LHCN-M2 (cell line): ENCODE results near the gene MLPH. TPM values are rescaled to one million over a fixed set of nuclear protein-coding genes. Genes with fewer than 3 reads are reported as not detected.
A peak's percentile ranks its signal among the peaks of the same experiment; 100 is the strongest.
"Not testable (repeated sequence)": the region's sequence is repeated elsewhere in the genome, so short reads cannot be mapped to it uniquely, and the experiment has no call there.

Experiments used
- DNase-seq: peaks from one replicate; pipeline ENCODE4 v3.0.0-alpha.2; 2012; ENCODE audit warnings: low read depth
- total RNA-seq: library from RNA; depleted of rRNA; stranded (reverse); fragments of >200 nt; gene quantifications from 2 replicates; pipeline ENCODE4 v1.2.3, GENCODE V29; 2014

Gene MLPH
- total RNA-seq, 1 experiment from 2014 or later = 145 TPM

DNA sequence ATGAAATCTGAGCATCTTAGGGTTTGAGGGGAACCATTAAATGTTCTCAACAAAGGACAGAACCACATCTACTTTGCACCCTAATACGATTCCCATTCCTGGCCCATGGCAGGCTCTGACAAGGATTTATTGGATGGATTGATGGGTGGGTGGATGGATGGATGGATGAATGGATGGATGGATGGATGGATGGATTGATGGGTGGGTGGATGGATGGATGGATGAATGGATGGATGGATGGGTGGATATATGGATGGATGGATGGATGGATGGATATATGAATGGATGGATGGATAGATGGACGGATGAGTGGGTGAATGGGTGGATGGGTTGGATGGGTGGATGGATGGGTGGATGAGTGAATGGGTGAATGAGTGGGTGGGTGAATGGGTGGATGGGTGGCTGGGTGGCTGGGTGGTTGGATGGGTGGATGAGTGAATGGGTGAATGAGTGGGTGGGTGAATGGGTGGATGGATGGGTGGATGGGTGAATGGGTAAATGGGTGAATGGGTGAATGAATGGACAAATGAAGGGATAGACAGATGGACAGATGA, 29.6 kb upstream of the MLPH start:
- DNase-seq = no peak

DNA sequence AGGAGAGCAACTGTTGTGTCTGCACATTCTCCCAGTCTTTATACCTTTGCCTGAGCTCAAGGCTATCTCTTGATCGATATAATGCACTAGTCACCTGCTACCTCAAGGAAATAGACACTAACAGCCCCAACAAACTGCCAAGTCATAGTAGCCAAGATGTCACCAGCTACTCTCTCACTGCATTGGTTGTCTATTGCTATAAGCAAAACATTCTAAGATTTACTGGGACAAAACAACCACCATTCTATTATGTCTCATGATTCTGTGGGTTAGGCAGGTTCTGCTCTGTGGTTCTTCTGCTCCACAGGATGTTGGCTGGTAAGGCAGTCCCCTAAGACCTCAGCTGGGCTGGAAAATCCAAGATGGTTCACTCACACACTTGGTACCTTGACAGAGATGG, 28.5 kb upstream of the MLPH start:
- DNase-seq = no peak

DNA sequence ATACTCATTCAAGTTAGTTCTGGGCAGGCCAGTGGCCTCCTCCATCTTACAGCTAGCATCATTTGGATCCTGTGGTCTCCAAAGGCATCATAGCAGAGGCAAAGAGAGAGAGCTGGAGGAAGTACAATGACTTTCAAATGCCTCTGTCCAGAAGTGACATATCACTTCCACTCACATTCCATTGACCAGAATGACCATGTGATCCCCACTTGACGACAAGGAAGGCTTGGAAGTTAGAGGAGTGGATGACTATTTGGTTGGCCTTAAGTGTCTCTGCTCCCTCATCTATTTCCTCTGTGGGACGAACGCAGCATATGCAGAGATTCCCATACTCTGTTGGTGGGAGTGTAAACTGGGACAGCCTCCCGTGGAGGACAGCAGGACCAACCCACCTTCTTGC, 27.8 kb upstream of the MLPH start:
- DNase-seq = no peak

DNA sequence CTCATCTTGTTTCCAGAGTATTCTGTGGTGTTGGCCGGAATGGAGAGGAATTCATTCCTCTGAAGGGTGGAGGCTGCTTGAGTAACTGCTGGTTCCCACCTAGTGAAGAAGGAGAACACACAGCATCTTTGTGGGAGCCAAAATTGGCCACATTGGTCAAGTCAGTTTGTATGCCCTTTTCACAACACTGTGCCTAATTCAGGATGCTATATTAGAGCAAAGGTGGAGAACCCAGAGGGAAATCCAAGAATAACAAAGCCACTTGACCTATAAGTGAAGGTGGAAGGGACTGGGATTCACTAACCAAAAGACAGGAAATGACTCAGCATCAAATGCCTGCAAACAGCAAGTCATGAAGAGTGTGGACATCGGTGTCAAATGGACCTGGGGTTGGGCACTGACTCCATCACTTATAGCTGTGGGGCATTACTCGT, 27.3 kb upstream of the MLPH start:
- DNase-seq = peak; percentile 77

DNA sequence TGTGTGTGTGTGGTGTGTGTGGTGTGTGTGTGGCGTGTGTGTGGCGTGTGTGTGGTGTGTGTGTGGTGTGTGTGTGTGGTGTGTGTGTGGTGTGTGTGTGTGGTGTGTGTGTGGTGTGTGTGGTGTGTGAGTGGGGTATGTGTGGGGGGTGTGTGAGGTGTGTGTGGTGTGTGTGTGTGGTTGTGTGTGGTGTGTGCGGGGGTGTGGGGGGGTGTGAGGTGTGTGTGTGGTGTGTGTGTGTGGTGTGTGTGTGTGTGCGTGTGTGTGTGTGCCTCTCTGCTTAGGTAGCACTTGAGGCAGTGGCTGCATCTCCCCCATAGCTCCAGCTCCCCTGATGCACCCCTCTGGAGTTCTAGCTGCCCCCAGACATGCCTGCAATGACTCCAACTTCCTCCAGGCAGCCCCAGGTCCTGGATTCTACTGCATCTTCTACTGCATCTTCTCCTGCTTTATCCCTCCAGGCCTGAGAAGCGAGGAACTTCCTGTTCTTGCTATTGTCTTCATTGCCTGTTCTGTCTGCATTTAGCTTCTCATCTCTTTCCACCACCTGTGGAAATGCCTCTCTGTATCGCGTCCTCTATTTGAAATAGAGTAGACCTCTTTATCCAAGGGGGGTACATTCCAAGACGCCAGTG, 22.2 kb upstream of the MLPH start:
- no peak for DNase-seq

DNA sequence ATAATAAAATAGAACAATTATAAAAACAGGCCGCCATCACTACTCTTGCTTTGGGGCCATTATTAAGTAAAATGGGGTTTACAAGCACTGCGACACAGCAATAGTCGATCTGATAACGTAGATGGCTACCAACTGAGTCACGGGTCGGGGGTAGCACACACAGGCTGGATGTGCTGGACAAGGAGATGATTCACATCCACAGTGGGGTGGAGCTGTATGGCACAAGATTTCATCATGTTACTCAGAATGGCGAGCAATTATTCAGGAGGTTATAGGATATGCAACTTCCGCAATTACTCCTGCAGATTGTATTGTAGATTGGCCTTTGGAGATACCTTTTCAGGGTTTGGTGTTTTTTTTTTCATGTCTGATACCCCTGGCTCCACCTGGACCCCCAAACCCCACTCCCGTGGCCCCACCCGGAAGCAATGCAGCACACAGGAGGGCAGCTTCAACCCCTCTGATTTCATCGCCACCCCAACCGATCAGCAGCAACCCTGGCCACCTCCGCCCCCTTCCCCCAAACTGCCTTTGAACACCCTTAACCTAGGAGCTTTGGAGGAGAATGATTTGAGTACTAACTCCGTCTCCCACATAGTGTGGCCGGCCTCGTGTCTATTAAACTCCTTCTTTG, 21.4 kb upstream of the MLPH start:
- no peak for DNase-seq

DNA sequence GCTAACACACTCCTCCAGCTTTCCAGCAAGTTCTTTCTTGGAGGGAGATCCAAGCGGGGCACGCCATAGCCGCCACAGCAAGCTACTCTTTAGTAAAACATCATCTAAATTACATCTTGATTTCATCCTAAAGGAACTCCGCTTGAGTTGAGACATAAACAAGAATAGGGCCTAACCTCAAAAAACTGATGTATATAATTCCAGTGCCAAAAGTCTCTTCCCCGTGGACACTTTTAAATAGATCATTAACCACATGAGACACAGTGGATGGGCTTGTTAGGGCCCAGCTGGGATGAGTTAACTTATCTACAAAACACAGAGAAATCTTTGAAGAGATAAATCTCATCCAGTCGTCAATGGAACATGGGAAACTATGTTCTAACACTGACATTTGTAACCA, 20.8 kb upstream of the MLPH start:
- no peak for DNase-seq

DNA sequence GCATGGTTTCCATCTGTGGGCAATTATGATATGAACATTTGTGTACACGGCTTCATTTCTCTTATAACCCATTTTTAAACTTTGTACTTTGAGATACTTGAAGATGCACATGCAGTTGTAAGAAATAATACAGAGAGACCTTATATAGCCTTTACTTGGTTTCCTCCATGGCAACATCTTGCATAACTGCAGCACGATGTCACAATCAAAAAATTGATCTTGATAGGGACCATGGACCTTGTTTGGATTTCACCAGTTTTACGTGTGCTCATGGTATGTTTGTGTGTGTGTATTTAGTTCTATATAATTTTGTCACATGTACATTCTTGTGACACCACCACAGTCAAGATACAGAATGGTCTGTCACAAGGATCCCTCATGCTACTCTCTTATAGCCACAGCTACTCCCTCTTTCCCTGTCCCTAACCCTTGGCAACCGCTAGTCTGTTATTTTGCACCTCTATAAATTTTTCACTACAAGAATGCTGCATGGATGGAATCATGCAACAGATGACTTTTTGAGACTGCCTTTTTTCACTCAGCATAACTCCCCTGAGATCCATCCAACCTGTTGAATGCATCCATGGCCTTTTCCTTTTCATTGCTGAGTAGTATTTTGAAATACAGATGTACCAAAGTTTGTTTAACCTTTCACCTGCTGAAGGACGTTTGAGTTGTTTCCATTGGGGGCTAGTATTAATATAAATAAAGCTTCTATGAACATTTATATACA, 19.4 kb upstream of the MLPH start:
- no peak for DNase-seq

DNA sequence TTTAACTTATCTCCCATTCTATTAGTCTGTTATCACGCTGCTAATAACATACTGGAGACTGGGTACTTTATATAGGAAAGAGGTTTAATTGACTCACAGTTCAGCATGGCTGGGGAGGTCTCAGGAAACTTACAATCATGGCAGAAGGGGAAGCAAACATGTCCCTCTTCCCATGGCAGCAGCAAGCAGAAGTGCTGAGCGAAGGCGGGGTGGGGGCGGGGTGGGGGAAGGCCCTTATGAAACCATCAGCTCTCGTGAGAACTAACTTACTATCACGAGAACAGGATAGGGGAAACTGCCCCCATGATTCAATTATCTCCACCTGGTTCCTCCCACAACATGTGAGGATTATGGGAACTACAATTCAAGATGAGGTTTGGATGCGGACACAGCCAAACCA, 17.6 kb upstream of the MLPH start:
- not testable (repeated sequence) for DNase-seq

DNA sequence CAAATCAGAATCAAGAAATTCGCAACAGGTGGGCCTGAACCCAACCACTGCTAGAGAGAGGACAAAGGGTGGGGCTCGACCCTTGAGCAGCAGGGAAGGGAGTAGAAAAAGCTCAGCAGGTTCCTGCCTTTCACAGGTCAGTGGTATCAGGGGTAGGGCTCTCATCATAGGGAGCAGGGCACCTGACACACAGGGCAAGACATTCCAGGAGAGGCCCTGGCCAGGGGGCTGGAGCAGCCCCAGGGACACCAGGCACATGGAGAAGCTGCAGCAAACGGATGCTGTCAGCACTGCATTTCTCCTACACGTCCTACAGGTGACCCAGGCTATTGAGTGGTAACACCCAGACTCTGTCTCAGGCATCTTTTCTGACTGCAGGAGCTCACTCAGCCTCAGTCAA, 17.2 kb upstream of the MLPH start:
- no peak for DNase-seq

DNA sequence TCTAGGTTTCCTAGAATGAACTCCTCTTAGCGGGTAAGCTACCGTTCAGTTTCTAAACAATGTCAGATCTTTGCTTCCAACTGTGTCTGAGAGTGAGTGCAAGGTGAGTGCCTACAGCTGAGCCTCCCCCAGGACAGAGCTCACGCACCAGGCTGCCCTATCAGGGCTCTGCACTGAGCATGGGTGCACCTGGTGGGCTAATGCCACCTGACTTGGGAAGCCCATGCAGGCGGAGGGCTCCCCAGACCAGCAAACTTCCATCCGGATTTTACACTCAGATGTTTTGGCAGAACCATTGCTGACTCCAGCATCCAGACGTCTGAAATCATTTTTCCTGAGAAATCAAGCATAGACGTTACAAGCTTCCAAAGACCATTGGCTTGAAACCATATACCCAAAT, 16.1 kb upstream of the MLPH start:
- DNase-seq = no peak

DNA sequence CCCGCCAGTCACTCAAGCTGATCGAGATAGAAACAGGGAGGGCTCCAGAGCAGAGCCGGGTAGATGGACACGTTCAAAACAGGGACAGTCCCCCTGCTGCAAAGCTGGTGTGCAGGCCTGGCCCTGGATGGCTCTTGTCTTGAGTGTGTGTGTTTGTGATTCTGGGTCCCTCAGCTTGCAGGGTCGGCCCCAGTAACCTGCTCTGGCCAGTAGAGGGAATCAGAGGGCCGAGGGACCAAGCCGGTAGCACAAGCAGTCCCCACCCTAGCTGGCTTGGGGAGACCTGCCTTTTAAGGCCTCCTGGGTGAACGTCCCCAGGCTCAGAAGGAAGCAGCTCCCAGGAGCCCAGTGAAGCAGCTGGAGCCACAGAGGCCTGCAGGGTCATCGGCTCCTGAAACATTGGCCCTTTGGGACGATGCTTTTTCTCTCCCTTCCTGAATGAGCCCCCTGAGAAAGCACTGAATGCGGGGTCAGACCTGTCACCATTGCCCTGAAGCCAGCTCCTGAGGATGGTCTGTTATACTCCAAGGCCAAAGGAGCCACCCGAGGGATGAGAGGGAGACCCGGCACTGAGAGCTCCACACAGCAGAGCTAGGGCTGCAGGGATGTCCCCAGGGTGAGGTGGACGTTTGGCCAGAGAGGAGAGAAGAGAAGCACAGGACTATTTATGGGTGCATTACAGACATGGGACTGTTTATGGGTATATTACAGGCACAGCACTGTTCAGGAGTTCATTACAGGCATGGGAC, 15.4 kb upstream of the MLPH start:
- no peak for DNase-seq

DNA sequence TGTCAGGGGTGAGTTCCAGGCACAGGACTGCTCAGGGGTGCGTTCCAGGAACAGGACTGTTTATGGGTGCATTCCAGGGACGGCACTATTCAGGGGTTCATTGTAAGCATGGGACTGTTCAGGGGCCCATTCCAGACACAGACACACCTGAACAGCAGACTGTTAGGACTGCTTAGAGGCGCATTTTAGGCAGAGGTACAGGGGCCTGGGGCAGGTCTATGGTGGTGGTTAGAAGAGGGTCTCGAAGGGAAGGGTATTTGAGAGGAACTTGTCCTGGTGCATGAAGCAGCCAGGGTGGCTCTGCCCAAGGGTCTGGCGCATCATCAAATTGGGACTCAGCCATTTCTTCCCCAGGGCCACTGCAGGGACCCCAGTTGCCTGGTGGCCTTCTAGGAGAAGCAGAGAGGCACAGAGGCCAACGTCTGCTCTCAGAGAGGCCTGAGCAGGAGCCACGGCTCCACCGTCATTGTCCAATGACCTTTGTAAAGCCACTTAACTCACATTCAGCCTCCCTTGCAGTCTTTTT, 14.8 kb upstream of the MLPH start:
- no peak for DNase-seq

DNA sequence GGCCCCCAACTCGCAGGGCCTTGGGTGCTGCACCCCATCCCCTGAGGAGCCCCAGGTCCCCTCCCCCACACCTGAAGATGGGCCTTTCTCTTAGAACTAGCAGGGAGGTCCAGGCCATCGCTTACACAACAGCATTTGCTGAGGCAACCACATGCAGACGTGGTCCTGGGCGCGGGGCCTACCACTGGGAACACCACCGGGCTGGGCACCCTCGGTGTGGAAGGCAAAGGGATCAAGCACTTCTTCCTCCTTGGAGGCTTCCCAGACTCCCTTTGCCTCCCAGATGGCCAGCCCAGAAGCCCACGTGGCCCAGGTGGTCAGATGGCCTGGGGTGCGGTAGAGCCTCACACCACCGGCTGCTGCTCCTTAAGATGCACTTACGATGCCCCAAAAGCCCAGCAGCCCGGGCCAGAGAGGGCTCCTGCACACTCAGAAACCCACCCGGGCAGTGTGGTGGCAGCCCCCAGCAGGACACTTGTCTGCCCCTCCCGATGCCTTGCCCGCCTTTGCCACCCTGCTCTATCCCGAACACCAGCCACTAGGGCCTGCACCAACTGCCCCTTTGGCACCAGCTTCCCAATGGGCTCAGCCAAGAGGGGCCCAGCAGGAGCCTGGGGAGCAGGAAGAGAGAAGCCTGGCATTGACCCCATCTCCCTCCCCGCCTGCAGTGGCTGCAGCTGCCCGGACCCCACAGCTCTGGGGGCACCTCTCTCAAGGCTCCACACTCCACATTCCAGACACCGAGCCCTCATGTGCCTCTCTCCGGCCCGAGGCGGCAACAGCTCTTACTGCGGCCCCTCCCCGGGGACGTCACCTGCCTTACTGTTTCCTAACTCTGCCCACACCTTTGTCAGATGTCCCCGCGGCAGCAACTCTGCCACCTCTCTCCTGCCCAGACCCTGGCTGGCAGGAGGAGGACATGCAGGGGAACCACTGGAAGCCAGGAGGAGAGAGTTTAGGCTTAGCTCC, 13.9 kb upstream of the MLPH start:
- DNase-seq = no peak

DNA sequence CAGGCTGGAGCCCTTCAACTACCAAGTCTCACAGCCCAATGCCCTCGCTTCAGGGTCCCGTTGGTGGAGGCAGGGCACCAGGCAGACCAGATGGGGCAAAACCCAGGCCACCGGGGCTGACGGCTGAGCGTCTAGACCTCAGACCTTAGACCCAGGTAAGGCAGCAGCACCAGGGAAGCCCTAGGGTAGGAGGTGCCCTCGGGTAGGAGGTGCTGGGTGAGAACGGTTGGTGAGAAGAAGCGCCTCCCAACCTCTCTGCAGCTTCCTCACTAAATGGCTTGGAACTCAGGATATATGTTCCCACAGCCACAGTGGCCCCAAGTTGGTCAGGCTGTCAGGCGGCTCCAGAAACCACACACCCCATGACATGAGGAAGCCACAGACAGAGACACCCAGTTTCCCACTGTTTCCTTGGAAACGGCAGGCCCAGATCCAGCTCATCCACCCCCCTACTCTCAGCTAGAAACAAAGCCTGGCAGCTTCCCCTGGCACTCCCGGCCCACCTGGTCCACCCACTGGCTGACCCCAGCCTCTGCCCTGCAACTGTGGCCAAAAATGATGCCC, 13.1 kb upstream of the MLPH start:
- DNase-seq = peak; percentile 94

DNA sequence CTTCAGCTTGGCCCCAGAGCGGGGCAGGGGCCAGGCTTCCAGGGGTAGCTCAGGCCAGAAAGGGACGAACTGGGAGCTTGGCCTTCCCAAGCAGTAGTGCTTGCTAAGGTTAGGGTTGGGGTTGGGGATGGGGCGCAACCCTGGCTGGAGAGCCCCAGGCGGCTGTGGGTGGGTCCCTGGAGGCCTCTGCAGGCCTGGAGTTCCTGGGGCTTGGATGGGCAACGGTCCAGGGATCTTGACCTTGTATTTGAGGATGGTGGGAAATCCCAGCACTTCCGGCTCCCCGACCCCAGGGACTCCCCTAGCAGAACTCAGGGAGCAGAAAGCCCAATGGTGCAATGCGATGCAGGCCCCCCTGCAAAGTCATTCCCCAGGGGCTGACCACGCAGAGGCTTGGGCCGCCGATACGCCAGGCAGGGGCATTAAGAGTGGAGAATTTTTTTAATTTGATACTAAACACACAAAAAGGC, 12.6 kb upstream of the MLPH start:
- peak; percentile 73 for DNase-seq

DNA sequence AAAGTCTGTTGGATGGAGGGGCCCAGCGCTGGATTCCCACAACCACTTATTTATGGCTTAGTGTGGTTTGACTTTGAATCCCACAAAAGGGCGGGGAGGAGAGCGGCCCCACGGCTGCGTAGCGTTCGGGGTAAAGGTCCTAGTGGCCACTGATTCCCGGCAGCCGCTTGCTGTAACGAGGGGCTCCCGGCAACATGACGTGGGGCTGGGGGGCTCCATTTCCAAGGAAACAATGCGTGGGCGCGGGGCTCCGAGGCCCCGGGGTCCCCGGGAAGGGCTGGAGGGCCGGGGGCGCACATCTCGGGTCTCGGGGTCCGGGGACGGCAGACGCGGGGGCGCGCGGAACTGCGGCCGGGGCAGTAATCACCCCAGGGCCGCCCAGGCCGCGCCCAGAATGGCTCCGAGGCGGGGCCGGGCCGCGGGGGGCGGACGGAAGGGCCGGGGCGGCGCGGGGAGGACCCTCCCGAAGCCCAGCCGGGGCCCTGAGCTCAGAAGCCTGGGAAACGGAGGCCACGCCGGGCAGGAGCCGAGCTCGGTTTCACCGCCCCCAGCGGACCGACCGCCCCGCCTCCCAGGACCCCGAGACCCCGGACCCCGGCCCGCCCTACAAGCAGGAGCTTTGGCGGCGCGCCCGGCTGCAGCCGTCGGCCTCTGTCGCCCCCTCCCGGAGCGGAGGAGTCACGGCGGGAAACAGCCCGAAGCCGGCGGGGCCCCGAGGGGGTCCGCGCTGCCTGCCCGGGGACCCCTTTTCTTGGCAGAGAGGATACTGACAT, 11.9 kb upstream of the MLPH start:
- DNase-seq = peak; percentile 81

DNA sequence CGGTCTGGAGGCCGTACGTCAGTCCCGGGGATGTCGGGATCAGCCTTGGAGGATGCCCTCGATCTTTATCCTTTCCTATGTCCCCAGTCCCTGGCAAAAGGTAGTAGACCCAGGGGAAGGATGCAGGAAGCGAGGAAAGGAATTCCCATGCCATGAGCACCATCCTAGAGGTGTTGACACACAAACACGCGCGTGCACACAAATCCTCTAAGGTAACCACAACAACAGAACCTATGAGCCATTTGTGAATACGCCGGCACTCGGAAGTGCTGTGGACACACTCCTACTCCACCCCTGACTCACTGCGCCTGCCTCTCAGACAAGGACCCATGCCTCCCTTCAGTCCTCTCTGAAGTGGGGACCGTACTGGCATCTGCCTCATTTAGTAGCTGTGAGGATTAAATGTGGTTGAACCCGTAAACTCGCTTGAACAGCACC, 11.3 kb upstream of the MLPH start:
- peak; percentile 84 for DNase-seq

DNA sequence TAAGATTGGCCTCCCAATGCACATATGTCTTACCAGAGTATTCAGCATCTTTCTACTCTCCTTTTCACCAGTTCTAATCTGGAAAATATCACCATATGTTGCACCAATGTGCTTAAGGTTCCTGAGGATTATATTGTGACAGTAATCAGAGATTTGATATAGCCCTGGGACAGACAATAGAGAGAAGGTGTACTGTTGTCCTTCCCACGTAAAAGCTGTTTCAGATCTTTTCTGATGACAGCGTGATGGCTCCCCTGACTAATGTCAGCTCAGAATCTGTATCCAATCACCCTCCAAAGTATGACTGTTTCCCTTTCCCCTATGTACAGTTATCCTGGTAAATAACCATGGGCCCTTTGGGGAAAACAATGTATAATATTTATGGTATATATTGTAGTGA, 9.0 kb upstream of the MLPH start:
- no peak for DNase-seq
